ENCODE measurements around the gene DAZAP1.
"Not testable (repeated sequence)": the region's sequence is repeated elsewhere in the genome, so short reads cannot be mapped to it uniquely, and the experiment has no call there.

DAZAP1 gene

DNA sequence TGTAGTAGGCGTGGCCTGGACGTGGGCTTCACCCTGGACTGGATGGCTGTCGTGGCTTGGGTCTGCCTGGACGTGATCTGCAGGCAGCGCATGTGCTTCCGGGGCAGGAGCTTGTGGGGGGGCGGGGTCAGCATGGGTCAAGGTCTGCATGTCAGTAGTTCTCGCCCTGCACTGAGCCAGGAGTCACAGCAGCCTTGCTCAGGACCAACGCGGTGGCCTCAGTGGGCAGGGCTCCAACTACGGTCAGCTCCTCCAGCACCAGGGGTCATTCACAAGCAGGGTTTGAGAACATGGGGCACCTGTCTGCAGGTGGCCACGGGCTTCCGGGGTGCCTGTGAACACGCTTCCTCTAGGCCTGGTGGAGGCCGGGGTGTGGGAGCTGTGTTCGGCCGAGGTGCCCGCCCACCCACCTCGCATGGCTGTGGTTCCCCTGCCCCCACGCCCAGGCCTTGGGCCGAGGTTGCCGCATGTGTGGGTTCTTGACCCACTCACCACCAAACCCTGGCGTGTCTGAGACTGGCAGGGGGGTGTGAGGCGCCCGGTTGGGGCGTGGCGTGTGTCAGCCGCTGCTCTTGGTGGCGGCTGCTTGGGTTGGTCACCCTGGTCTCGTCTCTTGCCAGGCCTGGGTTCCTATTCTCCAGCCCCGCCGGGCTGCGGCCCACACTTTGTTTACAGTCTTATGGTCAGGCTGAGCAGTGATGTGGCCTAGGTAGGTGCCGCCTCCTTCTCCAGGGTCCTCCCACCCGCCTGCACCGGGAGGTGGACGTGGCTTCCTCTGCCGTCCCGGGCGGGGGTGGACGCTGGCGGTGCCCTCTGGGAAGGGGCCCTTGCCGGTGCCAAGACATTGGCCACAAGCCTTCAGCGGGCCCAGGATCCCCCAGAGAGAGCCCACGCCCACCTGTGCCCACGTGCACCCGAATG is 26.0 kb downstream of the DAZAP1 start:
- no peaks in the 10 kb centered on the region for H3K27me3 Mint-ChIP-seq
- ATAC-seq: no peak
- H3K4me1 Mint-ChIP-seq: peaks cover 10% of the 10 kb centered on the region
- no peak for DNase-seq
- no peaks in the 10 kb centered on the region for H3K9me3 Mint-ChIP-seq
- no peak overlapping the region for H3K4me3 Mint-ChIP-seq
- H3K27ac Mint-ChIP-seq: peak overlapping the region in 1 of 2 donors; percentile 78

DNA sequence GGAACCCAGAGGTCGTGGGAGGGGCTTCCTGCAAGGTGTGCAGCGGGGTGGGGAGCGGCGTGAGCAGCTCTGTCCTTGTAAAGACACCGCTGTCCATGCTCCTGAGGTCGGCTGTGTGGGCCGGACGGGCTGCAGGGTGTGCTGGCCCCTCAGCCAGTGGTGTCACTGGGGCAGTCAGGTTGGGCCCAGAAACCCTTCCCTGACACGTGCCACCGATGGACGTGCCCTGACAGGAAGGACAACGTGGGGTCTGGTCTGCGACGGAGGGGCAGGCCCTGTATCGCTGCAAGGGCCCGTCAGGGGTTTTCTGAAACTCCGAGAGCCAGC is 26.6 kb downstream of the DAZAP1 start:
- no peak overlapping the region for H3K27ac Mint-ChIP-seq
- H3K9me3 Mint-ChIP-seq: no peaks in the 10 kb centered on the region
- ATAC-seq: no peak
- H3K4me1 Mint-ChIP-seq: peaks cover 11% of the 10 kb centered on the region
- no peaks in the 10 kb centered on the region for H3K27me3 Mint-ChIP-seq
- no peak overlapping the region for H3K4me3 Mint-ChIP-seq
- no peak for DNase-seq

- no peak for ATAC-seq
- DNase-seq: no peak
- Mint-ChIP-seq H3K4me3 (no peak overlapping the region), H3K27me3 (no peaks in the 10 kb centered on the region), H3K4me1 (peaks cover 15% of the 10 kb centered on the region), H3K27ac (no peak overlapping the region), H3K9me3 (no peaks in the 10 kb centered on the region)
Measured at GRCh38 chr19:1434577-1435060, 27.2 kb downstream of the DAZAP1 start.

GRCh38 chr19:1435378-1435989 is 28.1 kb downstream of the DAZAP1 start:
- H3K27me3 Mint-ChIP-seq: no peaks in the 10 kb centered on the region
- H3K9me3 Mint-ChIP-seq: no peaks in the 10 kb centered on the region
- peaks cover 24% of the 10 kb centered on the region for H3K4me1 Mint-ChIP-seq
- H3K4me3 Mint-ChIP-seq: no peak overlapping the region
- no peak for DNase-seq
- ATAC-seq: no peak
- no peak overlapping the region for H3K27ac Mint-ChIP-seq

DNA sequence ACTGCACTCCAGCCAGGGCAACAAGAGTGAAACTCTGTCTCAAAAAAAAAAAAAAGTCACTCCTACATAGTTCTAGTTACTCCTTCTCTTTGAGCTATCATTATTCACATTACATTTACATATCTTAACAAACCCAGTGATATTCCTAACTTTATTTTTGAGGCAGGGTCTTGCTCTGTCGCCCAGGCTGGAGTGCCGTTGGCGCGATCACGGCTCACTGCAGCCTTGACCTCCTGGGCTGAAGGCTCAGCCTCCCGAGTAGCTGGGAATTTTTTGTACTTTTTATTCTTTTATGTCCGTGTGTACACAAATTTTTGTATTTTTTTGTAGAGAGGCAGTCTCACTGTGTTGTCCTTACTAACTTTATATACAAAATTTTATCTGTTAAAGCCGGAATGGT is 30.2 kb downstream of the DAZAP1 start:
- H3K27ac Mint-ChIP-seq: no peak overlapping the region

DNA sequence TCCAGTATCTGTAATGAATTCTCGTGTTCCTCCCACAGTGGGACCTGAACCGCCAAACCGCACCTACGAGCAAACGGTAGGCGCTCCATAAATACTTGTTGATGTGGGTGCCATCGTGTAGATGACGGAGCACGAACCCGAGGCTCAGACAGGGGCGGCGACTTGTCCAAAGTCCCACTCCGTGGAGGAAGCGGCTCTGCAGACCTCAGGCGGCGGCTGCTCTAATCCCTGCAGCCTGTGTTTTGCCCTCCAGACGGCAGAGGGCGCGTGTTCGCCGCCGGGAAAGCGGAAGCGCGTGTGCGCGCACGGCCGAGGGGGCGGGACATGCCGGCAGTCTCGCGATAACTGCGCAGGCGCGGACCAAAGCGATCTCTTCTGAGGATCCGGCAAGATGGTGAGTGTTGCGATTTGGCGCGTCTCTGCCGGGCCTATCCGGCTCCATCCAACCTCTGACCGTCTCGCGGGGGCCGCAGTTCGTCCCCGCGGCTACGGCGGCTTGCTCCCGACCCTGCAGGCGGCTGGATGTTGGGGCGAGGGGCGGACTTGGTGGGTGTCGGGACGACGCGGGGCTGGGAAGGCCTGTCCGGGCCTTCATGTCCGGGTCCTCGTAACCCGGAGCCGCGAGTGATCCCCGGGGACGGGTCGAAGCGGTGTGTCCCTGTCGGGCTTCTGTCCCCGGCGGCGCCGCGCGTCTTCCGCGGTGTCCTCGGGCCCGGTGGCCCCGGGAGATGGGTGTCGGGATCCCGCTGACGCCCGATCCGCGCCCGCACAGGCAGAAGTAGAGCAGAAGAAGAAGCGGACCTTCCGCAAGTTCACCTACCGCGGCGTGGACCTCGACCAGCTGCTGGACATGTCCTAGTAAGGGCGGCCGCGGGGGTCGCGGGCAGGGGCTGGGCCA is 30.9 kb downstream of the DAZAP1 start, which contains the start of gene RPS15:
Gene RPS15, plus strand, starts transcription at position 362 of the 898 bp plus-strand sequence. Its CDS starts 30 bp downstream, at position 392.
- H3K4me3 Mint-ChIP-seq: peak within 1 kb of the TSS; percentile 99 to 100
- DNase-seq (peak; percentile 95 to 96), ATAC-seq (peak; percentile 88)
- H3K9me3 Mint-ChIP-seq: no peaks in the 10 kb centered on the region
- H3K4me1 Mint-ChIP-seq: peaks cover 48% of the 10 kb centered on the region
- peak within 1 kb of the TSS; percentile 100 for H3K27ac Mint-ChIP-seq
- no peaks in the 10 kb centered on the region for H3K27me3 Mint-ChIP-seq

More for the DNA sequence above, 30.2 kb downstream of the DAZAP1 start:
- peaks cover 44% of the 10 kb centered on the region for H3K4me1 Mint-ChIP-seq
- no peaks in the 10 kb centered on the region for H3K27me3 Mint-ChIP-seq
- H3K9me3 Mint-ChIP-seq: no peaks in the 10 kb centered on the region
- no peak for ATAC-seq
- H3K4me3 Mint-ChIP-seq: peak overlapping the region; percentile 99 to 100
- DNase-seq: no peak

DNA sequence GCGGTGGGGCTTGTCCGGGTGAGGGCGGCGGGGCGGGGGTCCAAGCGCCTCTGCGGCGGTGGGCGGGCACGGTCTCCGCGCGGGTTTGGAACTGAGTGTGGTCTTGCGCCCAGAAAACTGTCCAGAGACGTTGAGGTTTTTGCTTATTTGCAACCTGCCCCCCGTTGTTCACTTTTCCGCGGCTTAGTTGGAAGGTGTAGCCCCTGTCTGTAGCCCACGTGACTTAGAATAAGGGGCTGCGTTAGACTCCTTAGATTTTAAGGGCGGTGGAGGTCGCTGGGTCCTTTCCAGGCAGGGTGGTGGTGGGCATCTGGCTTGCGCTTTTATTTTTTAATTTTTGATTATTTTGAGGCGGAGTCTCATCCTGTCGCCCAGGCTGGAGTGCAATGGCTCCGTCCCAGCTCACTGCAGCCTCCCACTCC is 31.6 kb downstream of the DAZAP1 start:
- DNase-seq (no peak), ATAC-seq (no peak)
- peak overlapping the region; percentile 99 to 100 for H3K4me3 Mint-ChIP-seq
- no peaks in the 10 kb centered on the region for H3K27me3 Mint-ChIP-seq
- H3K27ac Mint-ChIP-seq: peak overlapping the region; percentile 89 to 100
- peaks cover 49% of the 10 kb centered on the region for H3K4me1 Mint-ChIP-seq
- H3K9me3 Mint-ChIP-seq: no peaks in the 10 kb centered on the region

DNA sequence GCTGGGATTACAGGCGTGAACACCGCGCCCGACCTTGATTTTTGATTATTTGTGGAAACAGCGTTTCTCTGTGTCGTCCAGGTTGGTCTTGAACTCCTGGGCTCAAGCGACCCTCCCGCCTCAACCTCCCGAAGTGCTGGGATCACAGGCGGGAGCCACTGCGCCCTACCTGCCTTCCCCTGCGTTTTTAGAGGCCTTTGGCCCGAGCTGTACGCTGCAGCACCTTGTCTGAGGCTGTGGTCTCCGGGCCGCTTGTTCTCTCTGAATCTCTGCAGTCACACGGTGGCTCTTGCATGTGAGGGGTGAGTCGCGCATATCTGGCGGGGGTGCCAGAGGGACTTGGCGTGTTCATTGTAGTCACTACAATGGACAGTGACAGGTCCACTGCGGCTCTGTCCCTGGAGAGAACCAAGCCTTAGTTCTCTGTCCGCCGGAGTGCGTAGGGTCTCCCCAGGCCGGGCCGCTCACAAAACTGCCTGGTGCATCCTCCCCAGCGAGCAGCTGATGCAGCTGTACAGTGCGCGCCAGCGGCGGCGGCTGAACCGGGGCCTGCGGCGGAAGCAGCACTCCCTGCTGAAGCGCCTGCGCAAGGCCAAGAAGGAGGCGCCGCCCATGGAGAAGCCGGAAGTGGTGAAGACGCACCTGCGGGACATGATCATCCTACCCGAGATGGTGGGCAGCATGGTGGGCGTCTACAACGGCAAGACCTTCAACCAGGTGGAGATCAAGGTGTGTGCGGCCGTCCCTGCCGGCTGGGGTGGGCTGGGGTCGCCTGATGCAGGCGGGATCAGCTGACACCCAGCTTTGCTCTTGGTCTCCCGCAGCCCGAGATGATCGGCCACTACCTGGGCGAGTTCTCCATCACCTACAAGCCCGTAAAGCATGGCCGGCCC is 32.4 kb downstream of the DAZAP1 start:
- Mint-ChIP-seq H3K4me3 (peak overlapping the region; percentile 99 to 100), H3K27ac (peak overlapping the region; percentile 89 to 100), H3K4me1 (peaks cover 57% of the 10 kb centered on the region)
- H3K27me3 Mint-ChIP-seq, DNase-seq, H3K9me3 Mint-ChIP-seq, ATAC-seq: not testable (repeated sequence)

DNA sequence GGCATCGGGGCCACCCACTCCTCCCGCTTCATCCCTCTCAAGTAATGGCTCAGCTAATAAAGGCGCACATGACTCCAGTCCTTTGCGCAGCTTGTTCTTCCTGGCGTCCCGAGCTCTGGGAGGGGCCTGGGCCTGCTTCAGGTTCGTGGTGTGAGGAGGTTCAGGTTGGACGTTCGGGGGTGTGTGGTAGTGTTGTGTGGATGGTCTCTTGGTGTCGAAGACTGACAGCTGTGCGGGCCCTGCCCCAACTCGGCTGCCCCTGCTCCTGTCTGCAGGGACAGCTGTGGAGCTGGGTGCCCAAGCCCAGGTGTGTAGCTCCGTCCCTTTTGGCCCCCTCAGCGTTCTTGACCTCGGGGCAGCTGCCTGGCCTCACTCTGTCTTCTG is 33.0 kb downstream of the DAZAP1 start:
- DNase-seq (no peak), ATAC-seq (no peak)
- H3K27me3 Mint-ChIP-seq: peaks cover 3% of the 10 kb centered on the region
- H3K27ac Mint-ChIP-seq: peak overlapping the region; percentile 25 to 100
- peaks cover 63% of the 10 kb centered on the region for H3K4me1 Mint-ChIP-seq
- peak overlapping the region; percentile 99 to 100 for H3K4me3 Mint-ChIP-seq
- no peaks in the 10 kb centered on the region for H3K9me3 Mint-ChIP-seq

GRCh38 chr19:1441022-1441426 is 33.6 kb downstream of the DAZAP1 start:
- Mint-ChIP-seq H3K27ac (peak overlapping the region in 1 of 2 donors; percentile 100), H3K4me1 (peaks cover 67% of the 10 kb centered on the region), H3K9me3 (no peaks in the 10 kb centered on the region), H3K27me3 (peaks cover 8% of the 10 kb centered on the region), H3K4me3 (peak overlapping the region; percentile 99 to 100)
- ATAC-seq: no peak
- no peak for DNase-seq

GRCh38 chr19:1441677-1442438 is 34.5 kb downstream of the DAZAP1 start:
- H3K4me3 Mint-ChIP-seq: peak overlapping the region in 1 of 2 donors; percentile 41
- peaks cover 13% of the 10 kb centered on the region for H3K27me3 Mint-ChIP-seq
- H3K27ac Mint-ChIP-seq: peak overlapping the region; percentile 80 to 100
- peaks cover 67% of the 10 kb centered on the region for H3K4me1 Mint-ChIP-seq
- ATAC-seq: no peak
- no peaks in the 10 kb centered on the region for H3K9me3 Mint-ChIP-seq
- no peak for DNase-seq

DNA sequence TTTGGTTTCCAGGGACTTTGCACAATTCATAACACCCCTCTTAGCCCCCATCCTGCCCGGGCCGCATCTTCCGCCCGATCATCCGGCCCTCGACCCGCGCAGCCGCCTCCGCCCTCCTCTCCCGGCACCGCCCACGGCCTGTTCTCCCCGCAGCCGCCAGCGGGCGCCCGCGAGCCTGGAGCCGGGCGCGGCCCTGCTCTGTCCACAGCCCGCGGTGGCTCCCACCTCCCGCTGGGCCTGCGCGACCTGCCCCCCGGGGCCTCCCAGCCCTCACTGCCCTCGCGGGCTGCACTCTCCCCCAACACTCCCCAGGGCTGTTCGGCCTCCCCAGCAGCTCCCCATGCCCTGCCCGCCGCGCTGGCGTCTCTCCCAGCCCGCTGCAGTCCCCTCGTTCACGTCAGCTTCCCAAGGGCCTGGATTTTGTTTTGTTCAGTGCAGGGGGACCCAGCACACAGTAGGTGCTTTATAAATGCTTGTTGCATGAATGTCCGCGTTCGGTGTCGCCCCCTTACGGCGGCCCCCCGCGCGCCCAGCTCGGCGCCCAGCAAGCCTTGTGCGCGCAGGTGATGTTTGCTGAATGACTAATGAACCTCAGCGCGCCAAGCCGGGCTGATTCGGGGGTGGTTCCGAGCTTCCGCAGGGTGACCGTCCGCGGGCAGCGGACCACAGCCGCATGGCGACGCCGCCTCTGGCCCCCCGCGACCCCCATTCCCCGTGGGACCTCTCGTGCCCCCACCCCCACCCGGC is 38.0 kb downstream of the DAZAP1 start:
- Mint-ChIP-seq H3K4me3 (peak overlapping the region; percentile 82 to 92), H3K9me3 (no peaks in the 10 kb centered on the region), H3K27ac (peak overlapping the region; percentile 33 to 99), H3K4me1 (peaks cover 56% of the 10 kb centered on the region), H3K27me3 (peaks cover 46% of the 10 kb centered on the region)
- ATAC-seq (peak; percentile 86), DNase-seq (peak; percentile 82 to 86)

DNA sequence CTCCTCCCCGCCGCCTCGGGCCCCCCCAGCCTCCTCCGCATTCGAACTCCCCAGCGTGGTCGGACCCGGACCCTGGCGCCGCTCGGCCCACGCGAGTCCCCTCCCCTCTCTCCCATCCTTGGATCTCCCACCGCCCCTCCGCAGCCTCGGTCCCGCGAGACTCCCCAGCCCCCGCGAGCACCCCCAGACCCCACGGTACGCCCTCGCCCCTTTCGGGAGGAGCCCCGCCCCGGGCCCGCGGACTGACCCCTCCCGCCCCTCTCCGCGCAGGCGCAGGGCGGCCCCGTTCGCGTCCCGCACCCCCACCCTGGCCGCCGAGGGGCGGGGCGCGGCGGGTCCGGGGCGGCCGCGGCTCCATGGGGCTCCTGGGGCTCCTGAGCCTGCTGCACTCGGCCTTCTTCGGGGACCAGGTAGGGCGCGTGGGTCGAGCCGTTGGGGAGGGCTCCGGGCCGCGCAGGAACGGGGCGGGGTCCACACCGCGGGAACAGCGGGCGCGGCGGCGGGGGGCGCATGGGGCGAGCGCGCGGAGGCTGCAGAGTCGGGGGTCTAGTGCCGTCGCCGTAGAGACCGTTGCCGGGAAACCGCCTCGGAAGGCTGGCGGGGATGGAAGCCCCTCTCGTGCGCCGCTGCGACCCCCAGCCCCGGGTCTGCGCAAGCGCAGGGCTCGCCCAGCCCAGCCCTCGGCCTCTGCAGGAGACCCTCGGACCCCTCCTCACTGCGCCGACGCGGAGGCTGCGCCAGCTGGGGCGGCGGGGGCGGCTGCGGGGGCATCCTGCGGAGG is 38.7 kb downstream of the DAZAP1 start:
- Mint-ChIP-seq H3K9me3 (no peaks in the 10 kb centered on the region), H3K4me3 (no peak overlapping the region), H3K4me1 (peaks cover 54% of the 10 kb centered on the region), H3K27me3 (peaks cover 54% of the 10 kb centered on the region), H3K27ac (no peak overlapping the region)
- no peak for ATAC-seq
- no peak for DNase-seq
